HUES64 (cell line): ENCODE results near the gene TUBA3E.
A peak's percentile ranks its signal among the peaks of the same experiment; 100 is the strongest.
"Not testable (repeated sequence)": the region's sequence is repeated elsewhere in the genome, so short reads cannot be mapped to it uniquely, and the experiment has no call there.

Experiments used
- H3K27ac ChIP-seq: 2 replicates; pipeline ENCODE4 v1.7.0; 2013; ENCODE audit warnings: low read depth, low read length, inconsistent platforms
- H3K27me3 ChIP-seq: 2 replicates; pipeline ENCODE4 v1.6.1; 2013; ENCODE audit warnings: mild to moderate bottlenecking, low read length; ENCODE audit not compliant: insufficient read depth
- H3K36me3 ChIP-seq: 2 replicates; pipeline ENCODE4 v1.6.1; 2013; ENCODE audit warnings: mild to moderate bottlenecking, low read length; ENCODE audit not compliant: insufficient read depth
- H3K4me1 ChIP-seq: 2 replicates; pipeline ENCODE4 v1.6.1; 2013; ENCODE audit warnings: mild to moderate bottlenecking, low read length, moderate library complexity; ENCODE audit not compliant: insufficient read depth
- H3K4me3 ChIP-seq: 2 replicates; pipeline ENCODE4 v1.5.1; 2013; ENCODE audit warnings: mild to moderate bottlenecking, low read length, moderate library complexity
- H3K9ac ChIP-seq: 2 replicates; pipeline ENCODE4 v1.6.1; 2013; ENCODE audit warnings: mild to moderate bottlenecking, low read depth, low read length
- H3K9me3 ChIP-seq: 2 replicates; pipeline ENCODE4 v1.6.1; 2013; ENCODE audit warnings: low read depth, low read length; ENCODE audit not compliant: insufficient read depth
- WGBS: fragments of 150-250, 120-280 bp; methylation state at CpG from one replicate; pipeline ENCODE4 v1.1.7; 2013; ENCODE audit warnings: missing lambda C conversion rate; 5-methylcytosine and 5-hydroxymethylcytosine counted together

Gene TUBA3E

DNA sequence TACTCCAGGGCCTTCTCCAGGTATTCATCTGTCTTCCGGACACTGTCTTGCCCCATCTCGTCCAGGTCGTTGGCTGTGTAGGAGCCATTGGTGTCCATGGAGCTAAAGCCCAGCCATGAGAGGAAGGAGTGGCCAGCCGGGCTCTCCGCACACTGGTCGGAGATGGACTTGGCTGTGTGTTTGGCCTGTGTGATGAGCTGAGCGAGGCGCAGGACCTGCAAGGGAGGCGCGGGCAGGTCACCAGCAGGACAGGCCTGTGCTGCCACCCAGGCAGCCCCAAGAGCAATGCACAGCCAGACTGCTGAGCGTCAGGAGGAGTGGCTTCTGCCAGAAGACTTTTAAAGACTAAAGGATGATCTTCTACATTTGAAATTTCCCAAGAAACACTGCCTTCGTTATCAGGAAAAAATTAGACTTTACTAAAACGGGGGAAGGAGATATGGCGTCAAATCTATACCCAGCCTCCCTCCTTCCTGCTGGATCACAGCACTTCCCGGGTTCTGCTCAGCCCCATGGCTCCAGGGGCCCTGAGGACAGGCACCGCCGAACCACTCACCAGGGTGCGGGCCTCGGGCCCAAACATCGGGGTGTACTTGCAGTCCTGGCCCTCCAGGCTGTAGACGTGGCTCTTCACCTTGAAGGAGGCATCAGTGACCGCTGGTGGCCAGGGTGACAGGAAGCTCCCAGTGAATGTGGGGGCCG is 44.4 kb downstream of the TUBA3E start:
- H3K9ac ChIP-seq, H3K9me3 ChIP-seq, H3K4me1 ChIP-seq, H3K4me3 ChIP-seq, H3K27ac ChIP-seq, H3K27me3 ChIP-seq: not testable (repeated sequence)
- 97% methylated on average over 19 of the region's 23 CpGs for WGBS
- H3K36me3 ChIP-seq = peaks cover 40% of the 10 kb centered on the region

DNA sequence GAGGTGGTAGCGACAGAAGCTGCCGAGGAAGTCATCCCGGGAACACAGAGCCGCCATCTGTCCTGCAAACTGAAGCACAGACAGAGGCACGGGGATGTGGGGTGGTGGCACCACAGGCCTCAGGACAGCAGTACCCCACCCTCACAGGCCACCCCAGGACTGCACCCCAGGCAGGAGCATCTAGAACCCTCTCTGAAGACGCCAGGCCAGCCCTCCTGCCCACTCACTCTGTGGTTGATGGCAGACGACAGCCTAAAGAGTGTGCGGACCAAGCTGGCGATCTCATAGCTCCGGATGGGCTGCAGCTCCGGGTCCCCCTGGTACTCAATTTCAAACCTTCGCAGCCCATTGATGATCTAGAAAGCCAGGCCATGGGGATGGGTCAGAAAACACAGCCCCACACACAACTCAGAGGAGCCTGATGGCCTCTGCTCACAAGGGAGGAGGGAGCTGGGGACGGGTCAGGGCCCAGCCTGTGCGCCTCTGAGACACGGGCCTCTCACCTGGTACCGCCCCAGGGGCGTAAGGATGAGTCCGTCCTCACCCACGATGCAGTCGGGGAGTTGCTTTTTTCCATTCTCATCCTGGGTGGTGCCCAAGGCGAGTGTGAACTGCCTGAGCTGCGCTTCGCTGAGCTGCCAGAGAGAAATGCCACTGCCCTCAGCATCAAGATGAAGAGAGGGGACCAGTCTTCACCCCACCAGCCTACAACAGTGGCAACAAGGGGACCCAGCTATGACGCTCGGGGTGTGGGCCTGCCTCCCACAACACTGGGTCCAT is 45.2 kb downstream of the TUBA3E start:
- WGBS = 97% methylated on average over 25 of the region's 25 CpGs
- no peak overlapping the region for H3K9ac ChIP-seq
- no peaks in the 10 kb centered on the region for H3K27me3 ChIP-seq
- H3K27ac ChIP-seq = no peak overlapping the region
- H3K36me3 ChIP-seq = peaks cover 35% of the 10 kb centered on the region
- H3K4me1 ChIP-seq = no peaks in the 10 kb centered on the region
- H3K4me3 ChIP-seq = no peak overlapping the region
- H3K9me3 ChIP-seq = no peaks in the 10 kb centered on the region

DNA sequence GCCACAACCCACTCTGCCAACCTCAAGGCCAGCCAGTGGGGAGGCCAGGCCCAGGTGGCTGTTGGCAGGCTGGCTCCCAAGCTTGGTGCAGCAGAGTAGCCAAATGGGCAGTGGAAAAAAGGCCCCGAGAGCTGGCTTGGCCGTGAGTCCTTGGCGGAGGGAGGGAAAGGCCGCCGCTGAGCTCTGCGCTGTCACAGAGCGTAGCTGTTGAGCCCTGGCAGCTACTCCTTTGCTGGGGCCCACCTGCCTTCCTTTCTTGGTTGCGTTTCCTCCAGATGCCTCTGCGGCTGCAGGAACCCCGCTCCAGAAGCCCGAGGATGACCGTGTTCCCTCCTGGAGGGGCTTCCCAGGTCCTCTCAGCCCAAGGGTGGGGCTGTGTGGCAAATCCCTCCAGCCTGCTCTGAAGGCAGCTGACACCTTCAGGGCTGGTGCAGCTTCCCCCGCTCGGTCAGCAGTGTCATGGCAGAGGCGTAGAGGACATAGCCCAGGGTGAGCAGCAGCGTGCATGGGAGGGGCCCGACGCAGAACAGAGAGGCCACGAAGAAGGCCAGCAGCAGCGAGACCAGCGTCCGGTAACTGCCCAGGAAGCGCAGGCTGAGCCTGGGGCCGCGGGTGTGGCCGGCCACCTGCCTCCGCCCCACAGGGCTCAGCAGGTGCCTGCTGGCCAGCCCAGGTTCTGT is 46.0 kb downstream of the TUBA3E start:
- not testable (repeated sequence) for H3K4me3 ChIP-seq, H3K4me1 ChIP-seq, H3K9ac ChIP-seq, H3K9me3 ChIP-seq, H3K27ac ChIP-seq, H3K27me3 ChIP-seq
- H3K36me3 ChIP-seq = peaks cover 35% of the 10 kb centered on the region
- 97% methylated on average over 27 of the region's 27 CpGs for WGBS

DNA sequence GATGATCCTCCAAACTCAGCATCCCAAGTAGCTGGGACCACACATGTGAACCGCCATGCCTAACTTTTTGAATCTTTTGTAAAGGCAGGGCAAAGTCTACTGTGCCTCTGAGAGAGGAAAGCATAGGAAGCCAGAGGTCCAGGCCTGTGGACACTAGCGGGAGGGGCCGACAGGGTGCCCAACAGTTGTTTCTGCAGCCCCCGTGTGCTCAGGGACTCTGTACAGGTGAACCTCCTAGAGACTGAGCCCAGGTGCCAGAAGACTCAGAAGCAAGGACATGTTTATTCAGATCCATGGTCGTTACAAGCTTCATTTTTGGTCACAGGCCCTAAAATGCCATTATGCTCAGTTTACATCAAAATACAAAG is 47.1 kb downstream of the TUBA3E start:
- peaks cover 35% of the 10 kb centered on the region for H3K36me3 ChIP-seq
- H3K9ac ChIP-seq, H3K4me3 ChIP-seq, H3K4me1 ChIP-seq, H3K9me3 ChIP-seq, H3K27ac ChIP-seq, H3K27me3 ChIP-seq: not testable (repeated sequence)
- WGBS = 89% methylated on average over 4 of the region's 5 CpGs

DNA sequence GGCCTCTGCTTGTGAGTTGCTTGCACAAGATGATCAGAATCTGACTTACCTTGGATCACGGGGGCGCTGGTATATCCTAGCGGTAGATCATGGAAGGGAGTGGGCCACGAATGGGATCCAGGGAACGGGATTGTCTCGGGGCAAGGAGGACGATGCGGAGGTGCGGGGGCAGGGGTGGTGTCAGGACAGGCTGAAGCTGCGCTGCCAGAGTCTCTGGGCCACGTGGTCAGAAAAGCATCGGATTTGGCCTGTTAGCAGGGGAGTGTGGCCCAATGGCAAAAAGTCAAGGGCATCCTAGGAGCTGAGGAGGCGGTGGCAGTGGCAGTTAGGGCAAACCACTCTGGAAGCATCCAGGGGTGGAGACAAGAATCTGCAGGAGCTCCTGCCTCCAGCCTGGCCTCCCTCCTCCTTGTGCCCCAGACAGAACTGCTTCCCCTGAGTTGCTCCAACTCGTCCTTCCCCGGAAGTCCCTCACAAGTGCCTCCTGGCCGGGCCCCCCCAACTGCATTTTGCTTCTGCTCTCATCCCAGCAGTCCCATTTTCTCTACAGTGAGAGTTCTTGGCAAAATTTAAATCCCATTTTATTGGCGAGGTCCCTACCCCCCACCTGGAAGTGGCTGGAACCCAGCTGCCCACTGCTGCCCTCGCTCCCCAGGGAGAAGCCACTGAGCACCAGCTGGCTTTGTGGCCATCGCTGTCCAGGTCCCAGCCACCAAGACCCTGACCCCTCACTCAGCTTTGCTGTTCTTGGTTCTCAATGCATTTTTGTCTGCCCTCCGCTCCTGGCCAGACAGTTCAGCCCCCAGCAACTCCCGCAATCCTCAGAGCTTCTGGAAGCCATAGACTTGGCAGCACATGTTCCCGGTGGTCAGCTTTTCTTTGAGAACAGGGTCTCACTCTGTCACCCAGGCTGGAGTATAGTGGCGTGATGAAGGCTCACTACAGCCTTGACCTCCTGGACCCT is 47.8 kb downstream of the TUBA3E start:
- H3K27me3 ChIP-seq = no peaks in the 10 kb centered on the region
- 93% methylated on average over 23 of the region's 23 CpGs for WGBS

DNA sequence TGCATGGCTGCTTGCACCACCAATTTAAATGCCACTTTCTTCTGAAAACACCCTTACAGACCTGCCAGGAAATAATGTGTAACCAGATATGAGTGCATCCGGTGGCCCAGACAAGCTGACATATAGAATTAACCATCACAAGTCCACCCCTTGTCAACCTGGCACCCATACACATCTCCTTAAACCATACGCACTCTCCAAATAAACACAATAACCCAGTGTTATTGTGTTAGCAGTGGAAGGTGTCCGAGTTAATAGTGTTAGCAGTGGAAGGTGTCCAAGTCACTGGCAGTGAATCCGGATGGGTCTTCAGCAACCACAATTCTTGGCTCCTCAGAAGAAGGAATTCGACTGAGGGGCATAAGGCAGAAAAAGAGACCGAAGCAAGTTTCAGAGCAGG is 49.7 kb downstream of the TUBA3E start:
- H3K36me3 ChIP-seq = peaks cover 14% of the 10 kb centered on the region
- H3K27ac ChIP-seq, H3K27me3 ChIP-seq, H3K4me3 ChIP-seq, H3K9me3 ChIP-seq, H3K4me1 ChIP-seq, H3K9ac ChIP-seq: not testable (repeated sequence)
- 85% methylated on average over 4 of the region's 6 CpGs for WGBS

More for the DNA sequence above, 47.8 kb downstream of the TUBA3E start:
- Histone ChIP-seq H3K27ac (no peak overlapping the region), H3K9me3 (no peaks in the 10 kb centered on the region), H3K4me3 (no peak overlapping the region), H3K4me1 (no peaks in the 10 kb centered on the region), H3K36me3 (peaks cover 32% of the 10 kb centered on the region), H3K9ac (no peak overlapping the region)

DNA sequence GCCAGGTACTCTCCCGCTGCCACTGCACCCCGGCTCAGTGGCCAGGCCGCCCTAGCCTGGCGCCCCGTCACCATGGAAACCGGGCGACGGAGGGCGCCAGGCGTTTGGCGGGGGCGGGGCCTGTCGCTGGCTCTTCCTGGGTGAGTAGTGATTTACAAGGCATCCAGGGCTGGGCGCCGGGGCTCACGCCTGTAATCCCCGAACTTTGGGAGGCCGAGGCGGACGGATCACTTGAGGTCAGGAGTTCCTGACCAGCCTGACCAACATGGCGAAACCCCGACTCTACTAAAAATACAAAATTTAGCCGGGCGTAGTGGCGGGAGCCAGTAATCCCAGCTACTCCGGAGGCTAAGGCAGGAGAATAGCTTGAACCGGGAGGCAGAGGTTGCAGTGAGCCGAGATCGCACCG is 53.2 kb downstream of the TUBA3E start, which contains the start of gene CCDC74B:
Gene CCDC74B, minus strand, starts transcription at position 107 of the 409 bp plus-strand sequence. CDS start 116 bp downstream, outside the sequence.
- WGBS = 6% methylated on average over 30 of the region's 30 CpGs
- not testable (repeated sequence) for H3K4me1 ChIP-seq, H3K27me3 ChIP-seq, H3K9me3 ChIP-seq, H3K27ac ChIP-seq, H3K36me3 ChIP-seq, H3K9ac ChIP-seq
- H3K4me3 ChIP-seq = peak within 1 kb of the TSS; percentile 54

DNA sequence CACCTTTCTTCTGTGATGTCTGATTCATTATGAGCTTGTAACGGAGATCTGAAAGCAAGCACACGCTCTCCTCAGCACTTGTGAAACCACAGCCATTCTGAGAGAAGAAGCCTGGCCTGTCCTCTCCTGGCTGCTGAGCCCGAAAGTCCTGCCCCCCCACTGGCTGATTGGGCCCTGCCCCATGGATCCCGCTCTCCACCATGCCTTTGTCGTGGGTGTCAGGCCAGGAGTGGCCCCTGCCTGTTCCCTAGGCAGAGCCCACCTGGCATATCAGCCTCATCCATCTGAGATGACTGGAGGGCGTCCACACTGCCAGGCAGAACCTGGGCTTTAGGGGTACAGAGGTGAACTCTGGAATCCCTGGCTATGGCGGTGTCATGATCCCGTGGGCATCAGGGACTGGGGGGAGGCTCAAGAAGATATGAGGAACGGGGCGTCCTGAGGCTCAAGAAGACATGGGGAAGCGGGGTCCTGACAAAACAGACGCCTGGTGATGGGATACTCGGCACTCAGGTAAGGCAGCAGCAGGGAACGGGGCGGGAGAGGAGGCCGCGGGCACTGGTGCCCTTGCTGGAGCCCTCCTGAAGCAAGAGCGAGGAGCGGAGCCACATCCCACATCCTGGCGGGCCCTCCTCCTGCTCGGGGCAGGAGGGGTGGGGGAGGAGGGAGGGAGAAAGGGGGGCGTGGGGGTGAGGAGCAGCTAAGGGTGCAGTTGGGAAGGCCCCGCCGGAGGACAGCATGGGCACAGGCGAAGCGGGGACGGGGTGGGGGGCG is 54.8 kb downstream of the TUBA3E start:
- not testable (repeated sequence) for H3K27ac ChIP-seq, H3K27me3 ChIP-seq, H3K36me3 ChIP-seq, H3K9me3 ChIP-seq, H3K9ac ChIP-seq, H3K4me1 ChIP-seq
- H3K4me3 ChIP-seq = peak overlapping the region; percentile 54
- WGBS = 58% methylated on average over 15 of the region's 28 CpGs

DNA sequence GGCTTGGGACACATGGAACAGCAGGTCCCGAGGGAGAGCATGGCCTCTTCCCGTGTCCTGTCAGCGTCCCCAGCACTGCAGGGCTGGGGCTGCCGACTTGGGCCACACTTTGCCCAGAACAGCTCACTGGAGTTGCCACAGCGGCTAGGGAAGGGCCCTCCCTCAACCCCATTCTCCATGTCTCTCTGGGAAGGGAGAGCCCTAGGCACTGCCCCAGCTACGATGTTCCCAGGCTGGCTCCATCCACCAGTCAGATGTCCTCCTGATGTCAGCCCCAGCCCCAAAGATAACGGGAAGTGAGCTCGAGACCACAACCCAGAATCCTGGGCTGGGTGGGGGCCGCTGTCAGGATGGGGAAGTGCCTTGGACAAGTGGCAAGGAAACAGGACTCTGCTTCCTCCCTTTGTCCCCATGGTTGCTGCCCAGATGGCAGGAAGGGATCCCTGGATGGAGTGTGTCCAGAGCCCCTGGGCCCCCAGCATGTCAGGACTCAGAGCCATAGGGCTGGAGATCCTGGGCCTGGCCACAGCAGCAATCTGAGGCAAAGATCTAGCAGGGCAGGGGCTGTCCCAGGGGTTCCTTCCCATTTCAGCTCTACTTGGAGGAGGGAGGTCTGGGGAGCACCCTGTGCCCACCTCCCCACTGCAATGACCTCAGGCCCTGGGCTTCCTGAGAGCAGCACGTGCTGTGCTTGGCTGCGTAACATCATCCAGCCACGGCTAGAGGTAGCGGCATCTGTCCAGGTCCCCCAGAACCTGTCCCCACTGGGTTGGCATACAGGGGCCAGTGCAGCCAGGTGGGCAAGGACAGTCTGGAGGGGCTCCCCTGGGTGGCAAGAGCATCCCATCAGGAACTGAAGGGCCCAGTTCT is 55.6 kb downstream of the TUBA3E start:
- 94% methylated on average over 11 of the region's 13 CpGs for WGBS

More for the DNA sequence above, 55.6 kb downstream of the TUBA3E start:
- not testable (repeated sequence) for H3K4me3 ChIP-seq, H3K9ac ChIP-seq, H3K4me1 ChIP-seq, H3K27me3 ChIP-seq, H3K36me3 ChIP-seq, H3K9me3 ChIP-seq, H3K27ac ChIP-seq
